ENCODE measurements around the gene DHX35.

DNA sequence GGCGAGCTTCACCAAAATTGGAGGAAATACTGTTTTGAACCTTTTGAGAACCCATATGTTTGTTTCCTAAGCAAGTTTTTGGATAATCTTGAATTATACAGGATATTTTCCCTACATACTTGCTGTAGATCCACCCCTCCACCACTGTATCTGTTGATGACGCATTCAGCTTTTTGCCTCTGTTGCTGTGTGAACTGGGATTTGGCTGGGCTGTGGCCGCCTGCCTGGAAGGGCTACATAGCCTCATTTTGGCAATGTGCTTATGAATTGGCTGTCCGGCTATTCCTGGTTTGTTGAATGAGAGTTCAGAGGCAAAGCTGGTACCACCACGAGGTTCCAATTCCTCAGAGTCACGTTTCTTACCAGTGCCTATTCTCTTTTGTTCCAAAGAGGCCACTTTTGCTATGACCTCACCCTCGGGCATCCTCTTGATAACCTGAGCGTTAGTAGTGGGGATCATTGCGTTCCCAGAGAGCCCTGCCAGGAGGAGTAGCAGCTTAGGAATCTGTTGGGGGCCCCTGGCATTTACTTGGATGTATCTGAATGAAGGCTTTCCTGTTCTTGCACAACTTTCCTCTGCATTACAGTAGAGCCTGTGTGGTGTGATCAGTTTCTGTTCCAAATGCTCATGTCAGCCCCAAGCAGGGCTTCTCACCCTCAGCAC, 29.6 kb upstream of the DHX35 start:
- TF ChIP-seq, protein P1, sequence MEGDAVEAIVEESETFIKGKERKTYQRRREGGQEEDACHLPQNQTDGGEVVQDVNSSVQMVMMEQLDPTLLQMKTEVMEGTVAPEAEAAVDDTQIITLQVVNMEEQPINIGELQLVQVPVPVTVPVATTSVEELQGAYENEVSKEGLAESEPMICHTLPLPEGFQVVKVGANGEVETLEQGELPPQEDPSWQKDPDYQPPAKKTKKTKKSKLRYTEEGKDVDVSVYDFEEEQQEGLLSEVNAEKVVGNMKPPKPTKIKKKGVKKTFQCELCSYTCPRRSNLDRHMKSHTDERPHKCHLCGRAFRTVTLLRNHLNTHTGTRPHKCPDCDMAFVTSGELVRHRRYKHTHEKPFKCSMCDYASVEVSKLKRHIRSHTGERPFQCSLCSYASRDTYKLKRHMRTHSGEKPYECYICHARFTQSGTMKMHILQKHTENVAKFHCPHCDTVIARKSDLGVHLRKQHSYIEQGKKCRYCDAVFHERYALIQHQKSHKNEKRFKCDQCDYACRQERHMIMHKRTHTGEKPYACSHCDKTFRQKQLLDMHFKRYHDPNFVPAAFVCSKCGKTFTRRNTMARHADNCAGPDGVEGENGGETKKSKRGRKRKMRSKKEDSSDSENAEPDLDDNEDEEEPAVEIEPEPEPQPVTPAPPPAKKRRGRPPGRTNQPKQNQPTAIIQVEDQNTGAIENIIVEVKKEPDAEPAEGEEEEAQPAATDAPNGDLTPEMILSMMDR (conservative IDR thresholded peaks at IDR 0.05; ENCODE audit: low read length), result no peak
- TF ChIP-seq EZH2phosphoT487 (IDR thresholded peaks at IDR 0.05; ENCODE audit: borderline replicate concordance), result no peak

All from Loucy (cell line).